HepG2 (cell line): ENCODE results near the gene CAD. TPM values are rescaled to one million over a fixed set of nuclear protein-coding genes. Genes with fewer than 3 reads are reported as not detected.

Source experiments
- KDM1A ChIP-seq: IDR thresholded peaks from 2 replicates; pipeline ENCODE4 v1.6.1; 2016; ENCODE audit warnings: missing compliant biosample characterization
- MAF1 ChIP-seq: sonication (generic); formaldehyde crosslinking; IDR thresholded peaks from 2 replicates; pipeline ENCODE4 v1.5.0; 2020; ENCODE audit warnings: missing genetic modification reagents, borderline replicate concordance
- MEIS1 ChIP-seq: sonication (generic); formaldehyde crosslinking; IDR thresholded peaks from 2 replicates; pipeline ENCODE4 v1.9.0; 2021; ENCODE audit warnings: mild to moderate bottlenecking, missing genetic modification reagents, moderate library complexity, borderline replicate concordance
- NFIC ChIP-seq: IDR thresholded peaks from 2 replicates; pipeline ENCODE4 v1.6.1; 2012; ENCODE audit warnings: mild to moderate bottlenecking, low read length, inconsistent platforms
- NKX3-1 ChIP-seq: sonication (generic); formaldehyde crosslinking; IDR thresholded peaks from 2 replicates; pipeline ENCODE4 v1.5.0; 2020; ENCODE audit warnings: missing genetic modification reagents
- REL ChIP-seq: sonication (generic); formaldehyde crosslinking; conservative IDR thresholded peaks from 2 replicates; pipeline ENCODE4 v1.8.0; 2022; ENCODE audit warnings: mild to moderate bottlenecking, missing genetic modification reagents, moderate library complexity
- RFX3 ChIP-seq: IDR thresholded peaks from 2 replicates; pipeline ENCODE4 v1.6.1; 2016; ENCODE audit warnings: missing biosample characterization, missing genetic modification reagents
- RFXANK ChIP-seq: IDR thresholded peaks from 2 replicates; pipeline ENCODE4 v1.6.1; 2016
- SOX5 ChIP-seq: IDR thresholded peaks from 2 replicates; pipeline ENCODE4 v1.6.1; 2016; ENCODE audit warnings: borderline replicate concordance
- TAF1 ChIP-seq: sonication (generic); formaldehyde crosslinking; IDR thresholded peaks from 2 replicates; pipeline ENCODE4 v1.4.0; 2020; ENCODE audit warnings: missing genetic modification reagents
- TARDBP ChIP-seq: sonication (generic); formaldehyde crosslinking; IDR thresholded peaks from 2 replicates; pipeline ENCODE4 v1.8.0; 2022; ENCODE audit warnings: mild to moderate bottlenecking, missing genetic modification reagents
- YY1 ChIP-seq: IDR thresholded peaks from 2 replicates; pipeline ENCODE4 v1.6.1; 2011; ENCODE audit warnings: low read length, low read depth, moderate library complexity, mild to moderate bottlenecking; ENCODE audit not compliant: insufficient read depth, insufficient replicate concordance
- ZKSCAN5 ChIP-seq: sonication (generic); formaldehyde crosslinking; IDR thresholded peaks from 2 replicates; pipeline ENCODE4 v1.5.1; 2020; ENCODE audit warnings: mild to moderate bottlenecking, missing genetic modification reagents
- ZNF557 ChIP-seq: sonication (generic); formaldehyde crosslinking; IDR thresholded peaks from 2 replicates; pipeline ENCODE4 v1.4.0; 2020; ENCODE audit warnings: missing genetic modification reagents
- ZNF577 ChIP-seq: sonication (generic); formaldehyde crosslinking; IDR thresholded peaks from 2 replicates; pipeline ENCODE4 v1.4.0; 2020; ENCODE audit warnings: mild to moderate bottlenecking, low read depth, missing genetic modification reagents, borderline replicate concordance
- ZNF589 ChIP-seq: sonication (generic); formaldehyde crosslinking; conservative IDR thresholded peaks from 2 replicates; pipeline ENCODE4 v1.8.0; 2022; ENCODE audit warnings: mild to moderate bottlenecking, moderate library complexity, missing genetic modification reagents
- ZNF616 ChIP-seq: sonication (generic); formaldehyde crosslinking; IDR thresholded peaks from 2 replicates; pipeline ENCODE4 v1.5.0; 2020; ENCODE audit warnings: low read depth, mild to moderate bottlenecking, missing genetic modification reagents
- ZNF619 ChIP-seq: sonication (generic); formaldehyde crosslinking; IDR thresholded peaks from 2 replicates; pipeline ENCODE4 v1.4.0; 2020; ENCODE audit warnings: mild to moderate bottlenecking, missing genetic modification reagents
- ZNF660 ChIP-seq: sonication (generic); formaldehyde crosslinking; IDR thresholded peaks from 2 replicates; pipeline ENCODE4 v1.5.1; 2020; ENCODE audit warnings: mild to moderate bottlenecking, low read depth, missing genetic modification reagents, borderline replicate concordance
- ZZZ3 ChIP-seq: sonication (generic); formaldehyde crosslinking; IDR thresholded peaks from 2 replicates; pipeline ENCODE4 v1.4.0; 2020; ENCODE audit warnings: missing genetic modification reagents, mild to moderate bottlenecking, borderline replicate concordance
- polyA plus RNA-seq, 8 experiments: library from polyadenylated mRNA; depleted of rRNA in 3 of 8; stranded (reverse) in 7 of 8; unstranded in 1 of 8; fragments of >200 nt; fragmentation: Illumina TruSeq in 4 of 8; extraction: Trizol in 4 of 8; gene quantifications; 2 replicates each; pipeline versions ENCODE4 v1.2.1 to v1.2.3, GENCODE V29; 2011 to 2016; ENCODE audit warnings: low read depth in 4 of 8, missing spikeins in 1 of 8, mixed read lengths in 1 of 8; ENCODE audit not compliant: insufficient read depth in 1 of 8
- total RNA-seq, 5 experiments: library from RNA; depleted of rRNA; stranded (reverse); fragments of >200 nt; fragmentation: Illumina TruSeq; extraction: Trizol; gene quantifications; 2 replicates each; pipeline ENCODE4 v1.2.3, GENCODE V29; 2016; ENCODE audit warnings: low read depth in 1 of 5
- TF ChIP-seq, protein P1 (sequence below): sonication (generic); formaldehyde crosslinking; IDR thresholded peaks from 2 replicates; pipeline ENCODE4 v1.8.1; 2023; ENCODE audit warnings: mild to moderate bottlenecking, missing genetic modification reagents, borderline replicate concordance
- TF ChIP-seq, protein P2 (sequence below): sonication (generic); formaldehyde crosslinking; IDR thresholded peaks from 2 replicates; pipeline ENCODE4 v1.4.0; 2020; ENCODE audit warnings: missing genetic modification reagents; ENCODE audit errors: not compliant biosample characterization
- TF ChIP-seq, protein P3 (sequence below): sonication (generic); formaldehyde crosslinking; IDR thresholded peaks from 2 replicates; pipeline ENCODE4 v1.4.0; 2020; ENCODE audit warnings: mild to moderate bottlenecking, missing genetic modification reagents
- TF ChIP-seq, protein P4 (sequence below): sonication (generic); formaldehyde crosslinking; IDR thresholded peaks from 2 replicates; pipeline ENCODE4 v1.5.0; 2020; ENCODE audit warnings: mild to moderate bottlenecking, missing genetic modification reagents, borderline replicate concordance
- TF ChIP-seq, protein P5 (sequence below): sonication (generic); formaldehyde crosslinking; IDR thresholded peaks from 2 replicates; pipeline ENCODE4 v1.4.0; 2020; ENCODE audit warnings: mild to moderate bottlenecking, missing genetic modification reagents

The CAD gene
- total and polyA plus RNA-seq, 2 of the 13 experiments (the other 11 are each of a cell fraction or from before 2014, with no cell fraction given), result 21.7 to 37.0 TPM

DNA sequence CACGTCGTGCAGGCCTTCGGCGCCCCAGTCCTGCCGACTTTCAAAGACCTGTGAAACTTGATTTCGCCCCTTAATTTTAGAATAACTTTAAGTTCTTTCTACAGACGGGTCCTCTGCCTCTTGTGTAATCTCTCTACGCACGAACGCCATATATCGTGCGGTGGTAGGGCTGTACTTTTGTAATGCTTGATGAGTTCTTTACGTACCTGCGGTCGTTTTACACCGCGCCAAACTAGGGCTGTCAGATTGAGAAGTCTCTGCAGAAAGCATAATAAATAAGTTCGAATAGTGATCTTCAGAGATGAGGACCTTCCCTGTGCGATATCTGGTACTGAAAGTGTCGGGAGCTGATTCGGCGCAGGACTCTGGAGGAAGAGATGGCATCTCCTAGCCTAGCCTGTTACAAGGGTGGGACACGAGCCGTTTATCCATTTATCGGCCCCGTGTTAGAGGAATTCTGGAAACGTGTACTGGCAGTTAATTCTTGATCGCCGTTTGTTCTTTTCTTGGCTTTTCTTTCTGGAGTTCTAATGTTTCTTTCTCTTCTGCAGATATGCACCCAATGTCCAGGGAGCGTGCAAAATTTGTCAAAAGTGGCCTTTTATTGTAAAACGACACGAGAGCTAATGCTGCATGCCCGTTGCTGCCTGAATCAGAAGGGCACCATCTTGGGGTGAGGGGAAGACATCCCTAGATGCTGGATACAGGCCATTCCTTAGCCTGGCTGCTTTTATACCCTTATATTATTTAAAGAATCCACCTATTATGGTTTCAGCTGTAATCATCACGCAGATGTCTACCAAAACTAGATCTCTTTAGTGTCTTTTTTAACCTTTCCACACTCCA is 4.3 kb upstream of the CAD start (continued):
- no peak for TF ChIP-seq RFX3 (CRISPR knock-in tag)
- TF ChIP-seq KDM1A, result 0 out of 2 replicates have a peak, but pooled peaks have one; percentile 3
- no peak for TF ChIP-seq REL
- TF ChIP-seq ZNF577 (CRISPR knock-in tag), result no peak
- no peak for TF ChIP-seq ZKSCAN5 (CRISPR knock-in tag)
- TF ChIP-seq, protein P1, sequence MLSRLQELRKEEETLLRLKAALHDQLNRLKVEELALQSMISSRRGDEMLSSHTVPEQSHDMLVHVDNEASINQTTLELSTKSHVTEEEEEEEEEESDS (CRISPR knock-in tag), result no peak
- no peak for TF ChIP-seq ZZZ3 (CRISPR knock-in tag)
- no peak for TF ChIP-seq ZNF619 (CRISPR knock-in tag)
- no peak for TF ChIP-seq MAF1 (CRISPR knock-in tag)
- TF ChIP-seq, protein P2, sequence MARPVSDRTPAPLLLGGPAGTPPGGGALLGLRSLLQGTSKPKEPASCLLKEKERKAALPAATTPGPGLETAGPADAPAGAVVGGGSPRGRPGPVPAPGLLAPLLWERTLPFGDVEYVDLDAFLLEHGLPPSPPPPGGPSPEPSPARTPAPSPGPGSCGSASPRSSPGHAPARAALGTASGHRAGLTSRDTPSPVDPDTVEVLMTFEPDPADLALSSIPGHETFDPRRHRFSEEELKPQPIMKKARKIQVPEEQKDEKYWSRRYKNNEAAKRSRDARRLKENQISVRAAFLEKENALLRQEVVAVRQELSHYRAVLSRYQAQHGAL (CRISPR knock-in tag), result no peak
- no peak; the same call in 1 of the 2 replicates for TF ChIP-seq ZNF616 (CRISPR knock-in tag)
- TF ChIP-seq MEIS1 (CRISPR knock-in tag), result no peak
- TF ChIP-seq NFIC, result no peak
- no peak for TF ChIP-seq ZNF660 (CRISPR knock-in tag)
- TF ChIP-seq, protein P3, sequence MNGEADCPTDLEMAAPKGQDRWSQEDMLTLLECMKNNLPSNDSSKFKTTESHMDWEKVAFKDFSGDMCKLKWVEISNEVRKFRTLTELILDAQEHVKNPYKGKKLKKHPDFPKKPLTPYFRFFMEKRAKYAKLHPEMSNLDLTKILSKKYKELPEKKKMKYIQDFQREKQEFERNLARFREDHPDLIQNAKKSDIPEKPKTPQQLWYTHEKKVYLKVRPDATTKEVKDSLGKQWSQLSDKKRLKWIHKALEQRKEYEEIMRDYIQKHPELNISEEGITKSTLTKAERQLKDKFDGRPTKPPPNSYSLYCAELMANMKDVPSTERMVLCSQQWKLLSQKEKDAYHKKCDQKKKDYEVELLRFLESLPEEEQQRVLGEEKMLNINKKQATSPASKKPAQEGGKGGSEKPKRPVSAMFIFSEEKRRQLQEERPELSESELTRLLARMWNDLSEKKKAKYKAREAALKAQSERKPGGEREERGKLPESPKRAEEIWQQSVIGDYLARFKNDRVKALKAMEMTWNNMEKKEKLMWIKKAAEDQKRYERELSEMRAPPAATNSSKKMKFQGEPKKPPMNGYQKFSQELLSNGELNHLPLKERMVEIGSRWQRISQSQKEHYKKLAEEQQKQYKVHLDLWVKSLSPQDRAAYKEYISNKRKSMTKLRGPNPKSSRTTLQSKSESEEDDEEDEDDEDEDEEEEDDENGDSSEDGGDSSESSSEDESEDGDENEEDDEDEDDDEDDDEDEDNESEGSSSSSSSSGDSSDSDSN (CRISPR knock-in tag), result no peak; the same call in 1 of the 2 replicates
- no peak for TF ChIP-seq SOX5 (CRISPR knock-in tag)
- no peak for TF ChIP-seq TAF1 (CRISPR knock-in tag)
- peak; percentile 13; the same call in 1 of the 2 replicates for TF ChIP-seq NKX3-1 (CRISPR knock-in tag)
- TF ChIP-seq TARDBP (CRISPR knock-in tag), result 0 out of 2 replicates have a peak, but pooled peaks have one; percentile 14
- no peak for TF ChIP-seq ZNF557 (CRISPR knock-in tag)
- peak; percentile 33 for TF ChIP-seq YY1
- TF ChIP-seq RFXANK, result no peak
- TF ChIP-seq, protein P4, sequence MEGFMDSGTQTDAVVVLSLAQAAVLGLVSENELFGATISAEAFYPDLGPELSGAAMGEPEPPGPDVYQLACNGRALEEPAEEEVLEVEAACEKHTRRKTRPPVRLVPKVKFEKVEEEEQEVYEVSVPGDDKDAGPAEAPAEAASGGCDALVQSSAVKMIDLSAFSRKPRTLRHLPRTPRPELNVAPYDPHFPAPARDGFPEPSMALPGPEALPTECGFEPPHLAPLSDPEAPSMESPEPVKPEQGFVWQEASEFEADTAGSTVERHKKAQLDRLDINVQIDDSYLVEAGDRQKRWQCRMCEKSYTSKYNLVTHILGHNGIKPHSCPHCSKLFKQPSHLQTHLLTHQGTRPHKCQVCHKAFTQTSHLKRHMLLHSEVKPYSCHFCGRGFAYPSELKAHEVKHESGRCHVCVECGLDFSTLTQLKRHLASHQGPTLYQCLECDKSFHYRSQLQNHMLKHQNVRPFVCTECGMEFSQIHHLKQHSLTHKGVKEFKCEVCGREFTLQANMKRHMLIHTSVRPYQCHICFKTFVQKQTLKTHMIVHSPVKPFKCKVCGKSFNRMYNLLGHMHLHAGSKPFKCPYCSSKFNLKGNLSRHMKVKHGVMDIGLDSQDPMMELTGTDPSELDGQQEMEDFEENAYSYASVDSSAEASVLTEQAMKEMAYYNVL (CRISPR knock-in tag), result no peak
- 0 out of 2 replicates have a peak, but pooled peaks have one; percentile 12 for TF ChIP-seq ZNF589
- TF ChIP-seq, protein P5, sequence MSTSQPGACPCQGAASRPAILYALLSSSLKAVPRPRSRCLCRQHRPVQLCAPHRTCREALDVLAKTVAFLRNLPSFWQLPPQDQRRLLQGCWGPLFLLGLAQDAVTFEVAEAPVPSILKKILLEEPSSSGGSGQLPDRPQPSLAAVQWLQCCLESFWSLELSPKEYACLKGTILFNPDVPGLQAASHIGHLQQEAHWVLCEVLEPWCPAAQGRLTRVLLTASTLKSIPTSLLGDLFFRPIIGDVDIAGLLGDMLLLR (CRISPR knock-in tag), result 0 out of 2 replicates have a peak, but pooled peaks have one; percentile 19
